Measurements from ENCODE around the gene SCRN2.

The SCRN2 gene

GRCh38 chr17:47872019-47872650 is 31.1 kb upstream of the SCRN2 start:
- no peak for DNase-seq (ENCODE audit: low read depth)

DNA sequence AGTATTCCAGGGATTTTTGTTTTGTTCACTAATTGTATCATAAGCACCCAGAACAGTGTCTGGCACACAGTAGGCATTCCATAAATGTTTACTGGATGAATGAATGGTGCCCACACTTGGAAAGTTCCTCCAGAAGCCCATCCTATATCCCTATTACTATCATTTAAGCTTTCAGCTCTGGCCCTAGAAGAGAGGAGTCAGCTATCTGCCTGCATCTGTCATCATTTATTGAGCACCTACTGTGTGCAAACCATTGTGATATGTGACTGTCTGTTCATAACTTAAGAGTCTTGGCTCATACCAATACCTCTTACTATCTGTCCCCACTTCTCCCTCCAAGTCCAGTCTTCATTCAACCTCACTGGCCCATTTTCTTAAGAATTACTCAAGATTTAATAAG is 30.0 kb upstream of the SCRN2 start:
- no peak for DNase-seq (ENCODE audit: low read depth)

GRCh38 chr17:47870056-47870455 is 29.0 kb upstream of the SCRN2 start:
- no peak for DNase-seq (ENCODE audit: low read depth)

DNA sequence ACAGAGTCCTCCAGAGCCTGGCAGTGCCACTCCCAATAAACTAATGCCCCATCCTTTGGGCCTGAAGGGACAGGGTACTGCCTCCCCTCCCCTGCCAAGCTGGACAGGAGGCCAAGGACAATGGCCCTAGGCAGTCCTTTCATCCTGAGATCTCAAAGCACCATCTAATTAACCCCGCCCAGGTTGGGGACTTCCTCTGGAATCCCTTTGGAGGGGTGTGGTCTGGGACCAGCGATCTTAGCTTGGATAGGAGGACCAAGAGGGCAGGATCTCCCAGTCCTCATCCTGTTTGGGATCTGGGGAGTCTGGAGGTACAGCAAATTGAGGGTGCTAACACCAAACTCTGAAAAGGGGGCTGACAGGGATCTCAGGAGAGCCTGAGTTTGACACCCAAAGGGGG is 28.0 kb upstream of the SCRN2 start:
- DNase-seq (ENCODE audit: low read depth) = no peak

GRCh38 chr17:47867813-47868533 is 26.9 kb upstream of the SCRN2 start:
- no peak for DNase-seq (ENCODE audit: low read depth)

- DNase-seq (ENCODE audit: low read depth) = no peak
Observed at GRCh38 chr17:47866941-47867340, 25.9 kb upstream of the SCRN2 start.

DNA sequence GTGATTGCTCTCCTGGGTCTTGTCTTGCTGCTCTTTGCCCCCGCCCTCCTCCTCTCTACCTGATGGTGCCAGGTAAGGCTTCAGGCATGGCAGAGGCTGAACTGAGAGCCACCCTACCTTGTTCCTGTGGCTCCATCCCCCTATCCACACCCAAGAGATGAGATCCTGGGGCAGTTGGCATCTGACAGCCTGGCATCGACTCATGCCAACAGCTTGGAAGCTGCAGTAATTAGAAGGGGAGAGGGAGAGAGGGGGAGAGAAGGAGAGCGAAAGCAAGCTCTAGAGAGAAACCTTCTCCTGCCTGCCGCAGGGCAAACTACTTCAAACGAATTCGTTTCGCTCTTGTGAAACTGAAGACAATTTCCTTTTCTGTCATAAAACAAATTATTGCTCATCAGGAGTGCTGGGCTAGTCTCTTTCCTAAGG is 23.7 kb upstream of the SCRN2 start:
- no peak for DNase-seq (ENCODE audit: low read depth)

GRCh38 chr17:47862621-47863440 is 21.8 kb upstream of the SCRN2 start:
- peak; percentile 64 for DNase-seq (ENCODE audit: low read depth)

- DNase-seq (ENCODE audit: low read depth) = no peak
Observed at GRCh38 chr17:47860386-47860785, 19.3 kb upstream of the SCRN2 start.

GRCh38 chr17:47857551-47858455 is 16.7 kb upstream of the SCRN2 start:
- no peak for DNase-seq (ENCODE audit: low read depth)

GRCh38 chr17:47856830-47857229 is 15.8 kb upstream of the SCRN2 start:
- no peak for DNase-seq (ENCODE audit: low read depth)

GRCh38 chr17:47855737-47856136 is 14.7 kb upstream of the SCRN2 start:
- DNase-seq (ENCODE audit: low read depth) = no peak

GRCh38 chr17:47853616-47854015 is 12.5 kb upstream of the SCRN2 start:
- DNase-seq (ENCODE audit: low read depth) = no peak

DNA sequence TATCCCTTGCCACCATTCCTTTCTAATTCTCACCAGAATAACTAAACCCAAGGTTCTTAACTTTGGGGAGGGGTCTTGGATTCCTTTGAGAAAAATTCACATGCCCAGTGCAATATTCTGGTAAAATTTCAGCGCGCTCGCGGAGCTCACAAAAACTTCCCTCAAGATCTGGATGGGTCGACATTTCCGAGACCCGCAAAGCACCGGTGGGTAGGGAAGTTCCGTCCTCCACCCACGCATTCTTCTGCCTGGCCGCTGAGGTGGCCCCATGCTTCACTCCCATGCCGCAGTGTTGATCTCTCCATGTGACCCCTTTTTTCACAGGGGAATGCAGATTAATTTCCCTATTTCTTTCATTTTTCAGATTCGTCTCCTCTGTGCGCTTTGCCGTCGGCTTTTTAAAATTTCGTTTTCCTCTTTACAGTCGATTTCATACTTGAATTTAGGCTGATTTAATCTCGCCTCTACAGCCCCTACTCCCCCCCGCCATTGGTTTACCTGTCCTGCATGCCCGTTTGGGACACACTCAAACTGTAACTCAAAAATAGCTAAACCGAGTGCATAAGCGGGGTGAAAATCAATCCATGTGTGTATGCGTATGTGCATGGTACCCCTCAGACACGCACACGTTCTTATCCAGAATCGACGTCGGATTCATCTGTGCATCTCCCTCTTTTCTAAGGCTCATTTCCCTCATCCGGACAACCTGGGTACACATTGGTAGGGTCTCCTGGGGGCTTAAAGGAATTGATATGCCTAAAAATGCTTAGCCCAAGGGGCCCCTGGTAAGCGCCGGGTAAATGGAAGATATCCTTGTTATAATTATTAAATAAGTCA is 11.3 kb upstream of the SCRN2 start:
- DNase-seq (ENCODE audit: low read depth) = no peak

GRCh38 chr17:47851764-47852112 is 10.7 kb upstream of the SCRN2 start:
- DNase-seq (ENCODE audit: low read depth) = no peak

DNA sequence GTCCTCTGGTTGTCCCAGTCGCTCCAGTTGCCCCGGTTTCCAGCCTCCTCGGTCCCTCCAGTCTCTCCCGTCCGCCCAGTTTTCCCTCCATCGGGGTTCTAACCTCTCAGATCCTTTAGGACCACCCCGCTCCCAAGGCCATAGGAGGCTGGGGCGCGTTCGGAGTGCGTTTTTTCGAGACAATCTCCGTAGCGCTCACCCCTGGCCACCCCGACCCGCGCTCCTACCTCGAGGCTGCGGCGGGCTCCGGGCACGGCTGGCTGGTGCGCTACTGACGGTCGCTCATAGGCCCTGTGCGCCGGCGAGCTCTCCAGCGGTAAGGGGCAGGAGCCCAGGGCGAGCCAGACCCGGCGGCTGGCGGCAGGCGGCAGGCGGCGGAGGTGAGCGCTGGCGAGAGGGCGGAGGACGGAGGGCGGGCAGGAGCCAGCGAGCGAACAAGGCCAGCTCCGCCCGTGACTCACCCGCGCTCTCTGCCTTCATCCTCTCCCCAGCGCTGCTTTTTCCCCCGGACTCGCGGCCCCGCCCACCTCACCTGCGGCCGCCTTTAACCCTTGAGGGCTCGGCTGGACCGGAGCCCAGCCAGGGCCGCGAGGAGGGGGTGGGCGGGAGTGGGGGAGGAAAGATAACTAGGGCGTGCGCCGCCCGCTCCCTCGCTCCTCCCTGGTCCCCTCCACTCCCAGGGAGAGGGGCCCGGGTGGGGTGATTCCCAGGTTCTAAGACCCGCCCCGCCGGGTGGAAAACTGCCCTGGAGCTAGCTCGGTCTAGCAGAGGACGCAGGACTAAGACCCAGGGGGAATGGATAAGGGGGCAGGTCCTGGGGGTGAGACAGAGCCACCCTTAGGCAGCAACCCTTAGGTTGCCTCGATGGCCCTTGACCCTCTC is 9.9 kb upstream of the SCRN2 start, which contains the start of gene SP6:
TSS of gene SP6 (minus strand) at position 472 of the 882 bp plus-strand sequence. CDS start 2,734 bp downstream, outside the sequence.
- no peak for DNase-seq (ENCODE audit: low read depth)

DNA sequence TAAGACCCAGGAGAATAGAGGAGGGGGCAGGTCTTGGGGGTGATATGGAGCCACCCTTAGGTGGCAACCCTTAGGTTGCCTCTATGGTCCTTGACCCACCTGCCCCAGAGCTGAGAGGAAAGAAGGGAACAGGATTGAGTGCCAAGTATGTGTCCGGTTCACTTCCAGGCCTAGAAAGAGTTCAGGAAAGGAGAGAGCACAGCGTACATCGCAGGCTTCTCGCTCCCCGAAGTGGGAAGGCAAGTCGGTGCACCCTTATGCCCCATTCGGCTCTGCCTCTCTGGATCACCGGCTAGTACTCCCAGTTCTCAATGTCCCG is 9.3 kb upstream of the SCRN2 start:
- DNase-seq (ENCODE audit: low read depth) = no peak

DNA sequence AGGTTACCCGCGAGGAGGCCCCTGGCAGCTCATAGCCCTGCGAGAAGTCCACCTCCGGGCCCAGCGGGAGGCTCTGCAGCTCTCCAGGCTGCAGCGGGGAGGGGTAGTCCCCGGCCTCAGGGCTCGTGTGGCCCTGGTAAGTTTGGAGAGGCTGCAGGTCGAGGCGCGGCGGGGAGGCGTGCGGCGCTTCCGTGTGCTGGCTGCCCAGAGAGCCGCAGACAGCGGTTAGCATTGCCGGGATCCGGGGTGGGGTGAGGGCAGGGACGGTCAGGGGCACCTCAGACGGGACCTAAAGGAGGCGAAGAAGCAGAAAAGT is 7.1 kb upstream of the SCRN2 start:
- DNase-seq (ENCODE audit: low read depth) = no peak

DNA sequence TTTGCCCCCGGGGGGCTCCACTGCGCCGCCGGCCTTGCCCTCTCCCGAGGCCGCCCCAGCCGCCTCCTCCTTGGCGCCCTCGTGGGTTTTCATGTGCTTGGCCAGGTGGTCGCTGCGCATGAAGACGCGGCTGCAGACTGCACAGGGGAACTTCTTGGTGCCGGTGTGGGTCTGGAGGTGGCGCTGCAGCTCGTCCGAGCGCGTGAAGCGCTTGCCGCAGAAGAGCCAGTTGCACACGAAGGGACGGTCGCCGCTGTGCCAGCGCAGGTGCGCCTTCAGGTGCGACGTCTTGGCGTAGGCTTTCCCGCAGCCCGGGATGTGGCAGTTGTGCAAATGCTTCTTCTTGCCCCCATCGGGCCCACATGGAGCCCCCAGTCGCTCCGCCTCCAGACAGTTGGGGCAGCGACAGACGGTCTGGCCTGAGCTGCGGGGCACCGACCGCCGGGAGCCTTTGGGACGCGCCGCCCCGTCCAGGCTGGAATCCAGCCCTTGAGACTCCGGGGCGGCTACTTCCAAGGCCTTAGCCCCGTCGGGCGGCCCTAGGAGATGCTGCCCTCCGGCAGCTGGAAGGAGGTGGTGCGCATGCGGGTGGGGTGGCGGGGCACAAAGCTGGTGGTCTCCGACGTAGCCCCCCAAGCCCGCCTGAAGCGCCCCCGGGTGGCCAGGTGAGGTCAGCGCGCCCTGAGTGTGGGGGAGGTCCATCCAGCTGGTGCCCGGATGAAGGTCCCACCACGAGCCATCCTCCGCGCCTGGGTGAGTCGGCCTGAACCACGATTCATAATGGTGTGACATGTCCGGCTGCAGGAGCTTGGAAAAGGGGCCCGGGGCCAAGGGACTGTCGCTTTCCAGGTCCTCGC is 6.5 kb upstream of the SCRN2 start:
- no peak for DNase-seq (ENCODE audit: low read depth)
